GM12878 (cell line): ENCODE data around the gene PERM1. TPM values are rescaled to one million over a fixed set of nuclear protein-coding genes. Genes with fewer than 3 reads are reported as not detected.

ENCODE experiments used
- ATAC-seq: fragments of 200-7000 bp; cut with Tn5 transposase; 3 replicates; pipeline ENCODE4 v1.9.1; 2020; ENCODE audit warnings: mild to moderate bottlenecking, moderate library complexity
- BruUV-seq: library from RNA; stranded (reverse); fragments of 400-500 nt; replicated peaks from 2 replicates; lab custom pipeline; 2021; lab: Mats Ljungman, UMichigan
- CTCF ChIA-PET: fragments of 300-600 bp; sonication (Branson Sonifier 250); formaldehyde crosslinking; extraction: SDS; loops from one replicate; lab custom pipeline; 2021; ENCODE audit warnings: inconsistent platforms; lab: Yijun Ruan, JAX
- POLR2A ChIA-PET: fragments of 350-600 bp; formaldehyde crosslinking; extraction: SDS; loops from one replicate; lab custom pipeline; 2021; ENCODE audit warnings: inconsistent platforms; lab: Charles Lee
- RAD21 ChIA-PET: fragments of 300-600 bp; sonication (Branson Sonifier 250); formaldehyde crosslinking; loops from one replicate; lab custom pipeline; 2023; ENCODE audit warnings: antibody characterized with exemption; ENCODE audit not compliant: unreplicated experiment; lab: Charles Lee
- SMC1A ChIA-PET: fragments of 300-600 bp; sonication (Branson Sonifier 250); formaldehyde crosslinking; loops from one replicate; lab custom pipeline; 2023; ENCODE audit not compliant: unreplicated experiment, uncharacterized antibody; lab: Charles Lee
- DNase-seq: peaks from one replicate; pipeline ENCODE4 v3.0.0-alpha.2; 2011; ENCODE audit warnings: low read depth, low spot score
- FAIRE-seq: peaks from 3 replicates; lab custom pipeline; 2011; peaks lifted over from hg19 to GRCh38; lab: Jason Lieb, UNC
- H2AFZ ChIP-seq: 2 replicates; pipeline ENCODE4 v1.6.0; 2011; ENCODE audit warnings: low read depth, low read length, control low read depth; ENCODE audit not compliant: control insufficient read depth
- H3K27ac ChIP-seq: 2 replicates; pipeline ENCODE4 v1.5.1; 2011; ENCODE audit warnings: control low read depth; ENCODE audit not compliant: control insufficient read depth, insufficient read depth
- H3K27me3 ChIP-seq, 2 experiments: replicated peaks in 1 of 2; 2 replicates each; pipeline versions ENCODE4 v1.6.0 to v1.6.1; 2011; ENCODE audit warnings: low read length in 1 of 2; ENCODE audit not compliant: control insufficient read depth in 2 of 2, insufficient read depth in 2 of 2
- H3K36me3 ChIP-seq, 2 experiments: 2 replicates each; pipeline ENCODE4 v1.5.1; 2011; ENCODE audit warnings: low read length in 1 of 2; ENCODE audit not compliant: control insufficient read depth in 2 of 2, insufficient read depth in 2 of 2
- H3K4me1 ChIP-seq: 2 replicates; pipeline ENCODE4 v1.6.1; 2011; ENCODE audit warnings: mild to moderate bottlenecking, low read length, moderate library complexity, mixed read lengths; ENCODE audit not compliant: control insufficient read depth, insufficient read depth
- H3K4me2 ChIP-seq: 2 replicates; pipeline ENCODE4 v1.6.0; 2011; ENCODE audit warnings: control low read depth; ENCODE audit not compliant: control insufficient read depth, insufficient read depth
- H3K4me3 ChIP-seq: fragments of 200-600 bp; sonication (generic); 2 replicates; pipeline ENCODE4 v1.5.1; 2016
- H3K79me2 ChIP-seq: 2 replicates; pipeline ENCODE4 v1.6.0; 2011; ENCODE audit warnings: low read length; ENCODE audit not compliant: control insufficient read depth, insufficient read depth
- H3K9ac ChIP-seq: 2 replicates; pipeline ENCODE4 v1.8.0; 2011; ENCODE audit warnings: low read length, control low read depth, mixed read lengths; ENCODE audit not compliant: control insufficient read depth, insufficient read depth
- H3K9me3 ChIP-seq: replicated peaks from 3 replicates; pipeline ENCODE4 v1.5.1; 2011; ENCODE audit warnings: mild to moderate bottlenecking, low read length; ENCODE audit not compliant: control insufficient read depth, insufficient read depth
- H4K20me1 ChIP-seq: 2 replicates; pipeline ENCODE4 v1.6.0; 2011; ENCODE audit not compliant: control insufficient read depth, insufficient read depth
- BHLHE40 ChIP-seq, 2 experiments: fragments of 450-650 bp in 1 of 2; IDR thresholded peaks; 2 replicates each; pipeline ENCODE4 v1.6.1; 2011 to 2017; ENCODE audit warnings: low read depth in 2 of 2, borderline replicate concordance in 1 of 2, improper control_type of control experiment in 1 of 2, low read length in 1 of 2, mild to moderate bottlenecking in 1 of 2
- CBX3 ChIP-seq: fragments of 200-600 bp; sonication (generic); IDR thresholded peaks from 2 replicates; pipeline ENCODE4 v1.6.1; 2016; ENCODE audit warnings: low read depth, borderline replicate concordance
- EGR1 ChIP-seq, 2 experiments: IDR thresholded peaks; 1 replicate in 1 of 2; 2 replicates in 1 of 2; pipeline ENCODE4 v1.6.1; 2011 to 2012; ENCODE audit warnings: low read depth in 2 of 2, low read length in 2 of 2, borderline replicate concordance in 1 of 2, mild to moderate bottlenecking in 1 of 2, moderate library complexity in 1 of 2
- EZH2 ChIP-seq: IDR thresholded peaks from 2 replicates; pipeline ENCODE4 v1.6.1; 2012; ENCODE audit warnings: low read depth, mild to moderate bottlenecking, control low read depth, inconsistent platforms, low read length, borderline replicate concordance; ENCODE audit not compliant: control insufficient read depth
- MYB ChIP-seq: fragments of 150-350 bp; IDR thresholded peaks from 2 replicates; pipeline ENCODE4 v1.6.1; 2014; ENCODE audit warnings: mild to moderate bottlenecking, low read depth, low read length, borderline replicate concordance
- MYC ChIP-seq: IDR thresholded peaks from 2 replicates; pipeline ENCODE4 v1.6.1; 2011; ENCODE audit warnings: mild to moderate bottlenecking, low read length, moderate library complexity, inconsistent platforms; ENCODE audit not compliant: insufficient read depth, insufficient replicate concordance, insufficient read length, severe bottlenecking
- NR2C1 ChIP-seq: fragments of 450-650 bp; IDR thresholded peaks from 2 replicates; pipeline ENCODE4 v1.6.1; 2017; ENCODE audit warnings: antibody characterized with exemption, mild to moderate bottlenecking, moderate library complexity
- NRF1 ChIP-seq: conservative IDR thresholded peaks from 2 replicates; pipeline ENCODE4 v1.6.1; 2011; ENCODE audit warnings: mild to moderate bottlenecking, low read depth, low read length, improper control_type of control experiment
- PAX8 ChIP-seq: fragments of 450-650 bp; IDR thresholded peaks from 2 replicates; pipeline ENCODE4 v1.6.1; 2017; ENCODE audit warnings: mild to moderate bottlenecking, moderate library complexity
- POLR2A ChIP-seq: IDR thresholded peaks from 2 replicates; pipeline ENCODE4 v1.6.1; 2011; ENCODE audit warnings: low read depth, mild to moderate bottlenecking, low read length
- POLR2AphosphoS2 ChIP-seq: IDR thresholded peaks from 2 replicates; pipeline ENCODE4 v1.6.1; 2011; ENCODE audit warnings: low read depth, mild to moderate bottlenecking, low read length, improper control_type of control experiment, moderate library complexity
- RUNX3 ChIP-seq: IDR thresholded peaks from 2 replicates; pipeline ENCODE4 v1.6.1; 2012; ENCODE audit warnings: low read length, inconsistent platforms
- SUPT20H ChIP-seq: IDR thresholded peaks from 2 replicates; pipeline ENCODE4 v1.6.1; 2011; ENCODE audit warnings: low read depth, mild to moderate bottlenecking, low read length, moderate library complexity, borderline replicate concordance; ENCODE audit not compliant: control insufficient read depth
- TCF12 ChIP-seq: IDR thresholded peaks from 2 replicates; pipeline ENCODE4 v1.6.1; 2011; ENCODE audit warnings: low read depth, mild to moderate bottlenecking, low read length
- TCF3 ChIP-seq: IDR thresholded peaks from 2 replicates; pipeline ENCODE4 v1.6.1; 2012; ENCODE audit warnings: low read depth, mild to moderate bottlenecking, low read length, borderline replicate concordance; ENCODE audit not compliant: insufficient read depth
- ZBED1 ChIP-seq: IDR thresholded peaks from 2 replicates; pipeline ENCODE4 v1.6.1; 2016; ENCODE audit warnings: borderline replicate concordance
- ZNF24 ChIP-seq: fragments of 450-650 bp; IDR thresholded peaks from 2 replicates; pipeline ENCODE4 v1.6.1; 2017; ENCODE audit warnings: antibody characterized with exemption, mild to moderate bottlenecking
- ZNF622 ChIP-seq: fragments of 450-650 bp; IDR thresholded peaks from 2 replicates; pipeline ENCODE4 v1.6.1; 2017; ENCODE audit warnings: mild to moderate bottlenecking, inconsistent platforms
- WGBS: methylation state at CpG from one replicate; pipeline ENCODE4 v1.1.6; 2016; ENCODE audit warnings: low lambda C conversion rate; ENCODE audit not compliant: insufficient replicate concordance, insufficient coverage; ENCODE audit errors: missing lambda C conversion rate; 5-methylcytosine and 5-hydroxymethylcytosine counted together
- in situ Hi-C: fragments of 300-500 bp; cut with MboI; formaldehyde crosslinking; loops from 9 replicates; pipeline ENCODE4 v1.14.3; 2018; ENCODE audit warnings: mixed read lengths
- intact Hi-C: fragments of 100-400 bp; cut with micrococcal nuclease; formaldehyde crosslinking; loops from one replicate; pipeline ENCODE4 v1.14.2; 2022; ENCODE audit not compliant: unreplicated experiment
- polyA plus RNA-seq, 11 experiments: library from polyadenylated mRNA; depleted of rRNA in 4 of 11; unstranded in 6 of 11; stranded (reverse) in 5 of 11; fragments of >200 nt; fragmentation: Nextera tagmentation in 4 of 11; fragmentation: Illumina TruSeq in 1 of 11; extraction: Ambion mirVana in 4 of 11; extraction: Trizol in 1 of 11; gene quantifications; 1 replicate in 1 of 11; 2 replicates in 10 of 11; pipeline versions ENCODE4 v1.2.1 to v1.2.3, GENCODE V29; 2011 to 2016; ENCODE audit warnings: inconsistent platforms in 2 of 11, missing spikeins in 2 of 11, low read depth in 1 of 11
- total RNA-seq, 4 experiments: library from RNA; depleted of rRNA in 3 of 4; stranded (reverse); fragments of >200 nt in 3 of 4; fragmentation: Illumina TruSeq in 1 of 4; extraction: Trizol in 1 of 4; gene quantifications; 2 replicates each; pipeline versions ENCODE4 v1.2.1 to v1.2.3, GENCODE V29; 2013 to 2021
- TF ChIP-seq, protein P1 (sequence below): fragments of 450-650 bp; formaldehyde crosslinking; IDR thresholded peaks from 2 replicates; pipeline ENCODE4 v1.5.0; 2022; ENCODE audit warnings: mild to moderate bottlenecking, missing genetic modification characterization

Gene PERM1
- total and polyA plus RNA-seq, 10 of the 15 experiments (the other 5 are each of a cell fraction or from before 2014, with no cell fraction given): not detected

DNA sequence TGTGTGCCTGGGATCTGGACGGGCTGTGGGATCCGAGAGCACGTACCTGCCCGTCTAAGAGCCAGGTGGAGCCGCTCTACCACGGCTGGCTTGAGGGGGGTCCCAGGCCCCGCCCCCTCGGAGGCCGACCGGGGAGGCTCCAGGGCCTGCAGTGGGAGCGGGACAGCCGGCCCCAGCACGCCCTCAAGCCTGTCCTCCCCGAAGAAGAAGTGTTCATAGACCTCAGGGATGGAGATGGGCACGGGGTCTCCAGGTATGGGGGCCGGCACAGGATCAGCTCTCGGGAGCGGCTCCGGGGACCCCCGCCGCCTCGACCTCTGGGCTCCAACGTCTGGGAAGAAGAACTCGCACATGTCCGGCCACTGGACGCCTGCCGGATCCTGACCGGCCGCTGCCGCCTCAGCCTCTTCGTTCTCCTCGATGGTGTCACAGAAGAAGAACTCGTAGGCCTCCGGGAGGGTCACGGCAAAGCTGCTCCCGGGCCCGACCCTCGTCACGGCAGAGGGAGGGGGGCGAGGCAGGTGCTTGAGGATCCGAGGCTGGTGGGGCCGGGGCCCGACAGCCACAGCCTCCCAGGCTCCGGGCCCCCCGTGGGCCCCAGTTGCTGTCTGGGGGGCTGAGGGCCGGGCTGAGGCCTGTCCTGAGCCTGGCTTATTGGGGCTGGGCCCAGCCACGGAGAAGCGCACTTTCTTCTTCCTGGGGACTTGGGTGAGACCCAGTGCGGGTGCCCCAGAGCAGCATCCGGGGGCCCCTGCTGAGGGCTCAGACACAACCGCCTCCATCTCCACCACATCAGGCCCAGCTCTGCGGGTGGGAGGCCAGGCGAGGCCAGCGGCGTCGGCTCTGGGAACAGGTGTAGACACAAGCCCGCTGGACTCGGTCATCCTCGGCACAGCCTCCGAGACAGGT is 2.8 kb downstream of the PERM1 start:
- Histone ChIP-seq H4K20me1 (no peaks in the 10 kb centered on the region), H3K27ac (no peak overlapping the region), H3K9me3 (no peaks in the 10 kb centered on the region; the same call in 2 of the 3 replicates), H3K27me3 (no peaks in the 10 kb centered on the region)
- TF ChIP-seq POLR2AphosphoS2: no peak
- TF ChIP-seq NRF1: no peak
- TF ChIP-seq ZBED1: no peak
- TF ChIP-seq ZNF622: no peak
- no peak for TF ChIP-seq MYC
- TF ChIP-seq SUPT20H: no peak
- no peak for TF ChIP-seq PAX8
- TF ChIP-seq TCF3: no peak
- no peak for TF ChIP-seq RUNX3
- no peak for TF ChIP-seq EZH2
- TF ChIP-seq BHLHE40 (IDR thresholded peaks at IDR 0.05; ENCODE audit: borderline replicate concordance in 1 of 2, low read depth in 2 of 2, low read length in 1 of 2): no peak
- TF ChIP-seq ZNF24: no peak
- no peak for TF ChIP-seq CBX3
- TF ChIP-seq, protein P1, sequence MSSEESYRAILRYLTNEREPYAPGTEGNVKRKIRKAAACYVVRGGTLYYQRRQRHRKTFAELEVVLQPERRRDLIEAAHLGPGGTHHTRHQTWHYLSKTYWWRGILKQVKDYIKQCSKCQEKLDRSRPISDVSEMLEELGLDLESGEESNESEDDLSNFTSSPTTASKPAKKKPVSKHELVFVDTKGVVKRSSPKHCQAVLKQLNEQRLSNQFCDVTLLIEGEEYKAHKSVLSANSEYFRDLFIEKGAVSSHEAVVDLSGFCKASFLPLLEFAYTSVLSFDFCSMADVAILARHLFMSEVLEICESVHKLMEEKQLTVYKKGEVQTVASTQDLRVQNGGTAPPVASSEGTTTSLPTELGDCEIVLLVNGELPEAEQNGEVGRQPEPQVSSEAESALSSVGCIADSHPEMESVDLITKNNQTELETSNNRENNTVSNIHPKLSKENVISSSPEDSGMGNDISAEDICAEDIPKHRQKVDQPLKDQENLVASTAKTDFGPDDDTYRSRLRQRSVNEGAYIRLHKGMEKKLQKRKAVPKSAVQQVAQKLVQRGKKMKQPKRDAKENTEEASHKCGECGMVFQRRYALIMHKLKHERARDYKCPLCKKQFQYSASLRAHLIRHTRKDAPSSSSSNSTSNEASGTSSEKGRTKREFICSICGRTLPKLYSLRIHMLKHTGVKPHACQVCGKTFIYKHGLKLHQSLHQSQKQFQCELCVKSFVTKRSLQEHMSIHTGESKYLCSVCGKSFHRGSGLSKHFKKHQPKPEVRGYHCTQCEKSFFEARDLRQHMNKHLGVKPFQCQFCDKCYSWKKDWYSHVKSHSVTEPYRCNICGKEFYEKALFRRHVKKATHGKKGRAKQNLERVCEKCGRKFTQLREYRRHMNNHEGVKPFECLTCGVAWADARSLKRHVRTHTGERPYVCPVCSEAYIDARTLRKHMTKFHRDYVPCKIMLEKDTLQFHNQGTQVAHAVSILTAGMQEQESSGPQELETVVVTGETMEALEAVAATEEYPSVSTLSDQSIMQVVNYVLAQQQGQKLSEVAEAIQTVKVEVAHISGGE (CRISPR knock-in tag): no peak
- no peak for TF ChIP-seq MYB
- TF ChIP-seq TCF12: no peak
- no peak for TF ChIP-seq EGR1 (IDR thresholded peaks at IDR 0.05; ENCODE audit: borderline replicate concordance in 1 of 2, low read depth in 2 of 2, low read length in 2 of 2)
- TF ChIP-seq POLR2A: no peak
- no peak for TF ChIP-seq NR2C1
- TF ChIP-seq, all 136 proteins: peak for 0
- ATAC-seq (no peak), FAIRE-seq (no peak), DNase-seq (no peak)
- SMC1A ChIA-PET: no interaction called here
- Histone ChIP-seq H3K9ac (no peak overlapping the region), H3K4me1 (no peaks in the 10 kb centered on the region), H2AFZ (no peak overlapping the region), H3K79me2 (no peaks in the 10 kb centered on the region), H3K36me3 (no peaks in the 10 kb centered on the region), H3K4me3 (no peak overlapping the region), H3K4me2 (no peak overlapping the region)
- CTCF ChIA-PET: no interaction called here
- WGBS: 69% methylated on average over 54 of the region's 60 CpGs
- RAD21 ChIA-PET: no interaction called here
- intact Hi-C loops (no loop called here), in situ Hi-C loops (no loop called here)
- no TSS peak for BruUV-seq
- POLR2A ChIA-PET: no interaction called here
